ENCODE measurements around the gene LZTS2. TPM values are rescaled to one million over a fixed set of nuclear protein-coding genes. Genes with fewer than 3 reads are reported as not detected.

Gene LZTS2
- total RNA-seq, 4 donors from 2014 or later, result 41.8 to 86.8 (median 56.6) TPM

DNA sequence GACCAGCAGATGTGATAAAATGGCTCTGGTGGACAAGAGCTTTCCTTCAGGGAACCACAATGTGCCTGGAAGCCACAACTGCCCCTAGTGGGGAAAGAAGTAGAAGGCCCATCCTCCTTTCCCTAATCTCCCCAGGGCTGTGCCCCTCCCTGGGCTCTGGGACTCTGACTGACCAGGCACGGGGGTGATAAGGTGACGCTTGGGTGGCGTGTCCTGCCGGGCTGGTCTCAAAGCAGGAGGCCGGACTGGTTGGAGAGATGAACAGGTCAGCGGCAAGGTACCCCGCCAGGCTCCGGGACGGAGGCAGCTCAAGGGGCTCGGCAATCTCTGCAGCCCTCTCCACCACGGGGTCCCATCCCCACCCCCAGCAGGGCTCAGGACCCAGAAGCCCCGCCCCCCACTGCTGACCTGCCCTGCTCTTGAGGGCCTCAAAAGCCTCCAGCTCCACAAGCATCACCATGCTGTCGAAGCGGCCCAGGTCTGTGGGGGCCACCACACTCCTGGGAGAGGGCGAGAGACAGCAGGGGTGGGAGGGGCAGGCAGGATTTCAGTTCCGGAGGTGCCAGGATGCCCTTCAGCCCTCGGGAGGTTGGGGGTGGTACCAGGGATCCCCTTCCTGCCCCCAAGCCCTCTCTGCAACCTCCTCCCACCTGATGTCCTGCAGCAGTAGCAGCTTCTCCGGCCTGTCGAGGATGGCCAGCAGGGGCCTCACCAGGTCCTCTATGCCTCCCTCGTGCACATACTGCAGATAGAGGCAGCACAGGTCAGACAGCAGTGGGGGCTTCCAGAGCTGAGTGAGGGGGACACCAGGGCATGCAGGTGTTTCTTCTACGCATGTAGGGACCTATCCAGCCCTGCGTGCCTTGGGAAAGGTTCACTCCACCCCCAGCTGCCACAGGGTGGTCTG is 12.2 kb downstream of the LZTS2 start:
- Histone ChIP-seq H3K27ac (no peak overlapping the region), H3K4me1 (peaks cover 3 to 31% (median 20%) of the 10 kb centered on the region in 4 donors), H3K9me3 (no peaks in the 10 kb centered on the region), H3K36me3 (no peaks in the 10 kb centered on the region), H3K27me3 (peaks cover 9% of the 10 kb centered on the region), H3K4me3 (no peak overlapping the region)
- in situ Hi-C loops (cut with MboI; ENCODE audit: low pct_ligation_motif_present in 1 of 4, low pct_unique_long_range_greater_than_20kb in 1 of 4, low sequenced_read_pairs in 3 of 4) (no loop called here), intact Hi-C loops (cut with DNase I; ENCODE audit: low total_unique reads) (loop anchor here (10.0 kb wide), 1 partner anchor 47 kb away; the partner anchor contains the start of gene SEMA4G)
- TF ChIP-seq, protein P1, sequence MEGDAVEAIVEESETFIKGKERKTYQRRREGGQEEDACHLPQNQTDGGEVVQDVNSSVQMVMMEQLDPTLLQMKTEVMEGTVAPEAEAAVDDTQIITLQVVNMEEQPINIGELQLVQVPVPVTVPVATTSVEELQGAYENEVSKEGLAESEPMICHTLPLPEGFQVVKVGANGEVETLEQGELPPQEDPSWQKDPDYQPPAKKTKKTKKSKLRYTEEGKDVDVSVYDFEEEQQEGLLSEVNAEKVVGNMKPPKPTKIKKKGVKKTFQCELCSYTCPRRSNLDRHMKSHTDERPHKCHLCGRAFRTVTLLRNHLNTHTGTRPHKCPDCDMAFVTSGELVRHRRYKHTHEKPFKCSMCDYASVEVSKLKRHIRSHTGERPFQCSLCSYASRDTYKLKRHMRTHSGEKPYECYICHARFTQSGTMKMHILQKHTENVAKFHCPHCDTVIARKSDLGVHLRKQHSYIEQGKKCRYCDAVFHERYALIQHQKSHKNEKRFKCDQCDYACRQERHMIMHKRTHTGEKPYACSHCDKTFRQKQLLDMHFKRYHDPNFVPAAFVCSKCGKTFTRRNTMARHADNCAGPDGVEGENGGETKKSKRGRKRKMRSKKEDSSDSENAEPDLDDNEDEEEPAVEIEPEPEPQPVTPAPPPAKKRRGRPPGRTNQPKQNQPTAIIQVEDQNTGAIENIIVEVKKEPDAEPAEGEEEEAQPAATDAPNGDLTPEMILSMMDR (IDR thresholded peaks at IDR 0.05), result peak in 2 of 5 experiments; percentile 13 to 16
- TF ChIP-seq EP300 (IDR thresholded peaks at IDR 0.05; ENCODE audit: low read depth), result no peak
- WGBS, 2 donors (ENCODE audit: low coverage in 1 of 2), result 73% methylated on average over 20 of the region's 22 CpGs; no CpG with 5 or more reads in 1 of the 2 donors
- DNase-seq, result no peak

DNA sequence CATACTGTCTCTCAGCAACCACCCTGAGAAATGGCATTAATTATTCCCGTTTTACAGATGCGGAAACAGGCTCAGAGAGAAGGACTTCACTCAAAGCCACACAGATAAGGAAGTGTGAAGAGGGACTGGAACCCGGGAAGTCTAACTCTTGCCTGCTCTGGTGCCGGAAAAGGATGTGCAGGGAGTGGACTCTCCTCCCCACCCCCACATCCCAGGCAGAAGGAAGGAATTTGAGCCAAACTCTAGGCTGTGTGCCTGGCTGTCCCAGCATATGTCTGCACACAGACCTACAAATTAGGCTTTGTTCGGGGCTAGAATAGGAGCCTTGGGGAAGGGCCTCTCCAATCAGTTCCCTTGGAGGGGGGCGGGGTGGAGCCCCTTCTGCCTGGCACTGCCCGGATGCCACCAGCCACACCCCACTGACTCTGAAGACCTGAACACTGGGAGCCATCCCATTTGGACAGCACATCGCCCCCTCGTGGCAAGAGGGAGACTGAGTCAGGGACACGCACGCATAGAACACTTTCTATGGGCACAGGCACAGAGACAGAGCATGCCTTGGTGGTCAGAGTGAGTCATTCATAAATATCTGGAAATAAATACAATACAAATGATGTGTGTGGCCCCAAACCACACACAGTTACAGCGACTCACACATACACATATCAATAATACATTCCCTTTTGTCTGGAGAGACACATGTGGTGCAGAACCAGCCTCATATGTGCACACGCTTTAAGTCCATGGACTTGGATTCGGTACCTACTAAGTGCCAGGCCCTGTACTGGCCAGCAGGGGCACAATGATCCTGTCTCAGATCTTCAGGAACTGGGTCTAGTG is 13.1 kb downstream of the LZTS2 start:
- in situ Hi-C loops (cut with MboI; ENCODE audit: low pct_ligation_motif_present in 1 of 4, low pct_unique_long_range_greater_than_20kb in 1 of 4, low sequenced_read_pairs in 3 of 4) (no loop called here), intact Hi-C loops (cut with DNase I; ENCODE audit: low total_unique reads) (loop anchor here (10.0 kb wide), 1 partner anchor 48 kb away; the partner anchor contains the start of gene SEMA4G)
- no peak for TF ChIP-seq POLR2AphosphoS5 (IDR thresholded peaks at IDR 0.05)
- TF ChIP-seq, protein P1 (IDR thresholded peaks at IDR 0.05), result peak; percentile 80 to 97 (median 84)
- Histone ChIP-seq H3K9me3 (no peaks in the 10 kb centered on the region), H3K4me1 (peaks cover 0 to 29% (median 17%) of the 10 kb centered on the region in 4 donors), H3K27ac (peak overlapping the region in 3 of 4 donors; percentile 32 to 54 (median 33)), H3K4me3 (no peak overlapping the region), H3K27me3 (peaks cover 16% of the 10 kb centered on the region), H3K36me3 (no peaks in the 10 kb centered on the region)
- DNase-seq, result peak; percentile 92
- 0 to 14% methylated on average over 1 to 13 of the region's 14 CpGs for WGBS, 2 donors (ENCODE audit: low coverage in 1 of 2)

DNA sequence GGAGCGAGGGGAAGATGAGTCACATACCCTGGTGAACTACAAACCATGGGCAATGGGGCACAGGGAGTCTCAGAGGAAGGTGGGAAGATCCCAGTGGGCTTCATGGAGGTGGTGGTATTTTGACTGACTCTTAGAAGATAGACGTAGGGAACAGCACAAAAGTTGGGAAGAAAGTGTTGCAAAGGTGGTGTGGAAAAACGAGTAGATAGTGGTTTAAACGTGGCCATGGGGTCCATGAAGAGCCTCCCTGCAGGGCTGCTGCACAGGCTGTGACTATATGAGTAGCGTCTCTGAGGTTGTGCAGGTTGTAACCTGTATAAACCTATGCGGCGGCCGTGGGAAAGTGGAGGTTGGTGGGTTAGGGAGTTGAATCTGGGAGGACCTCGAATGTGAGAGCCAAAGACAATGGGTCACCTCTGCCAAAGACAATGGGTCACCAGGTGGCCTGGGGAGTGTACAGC is 13.8 kb downstream of the LZTS2 start:
- H3K9me3 ChIP-seq, result no peaks in the 10 kb centered on the region
- H3K27me3 ChIP-seq, result peaks cover 22% of the 10 kb centered on the region
- peak overlapping the region in 3 of 4 donors; percentile 32 to 54 (median 32) for H3K27ac ChIP-seq
- H3K4me1 ChIP-seq, result peaks cover 0 to 23% (median 14%) of the 10 kb centered on the region in 4 donors
- in situ Hi-C loops (cut with MboI; ENCODE audit: low pct_ligation_motif_present in 1 of 4, low pct_unique_long_range_greater_than_20kb in 1 of 4, low sequenced_read_pairs in 3 of 4), result no loop called here
- H3K36me3 ChIP-seq, result no peaks in the 10 kb centered on the region
- H3K4me3 ChIP-seq, result no peak overlapping the region
- TF ChIP-seq POLR2AphosphoS5 (IDR thresholded peaks at IDR 0.05), result no peak
- TF ChIP-seq, protein P1 (IDR thresholded peaks at IDR 0.05), result no peak
- TF ChIP-seq POLR2A (IDR thresholded peaks at IDR 0.05), result no peak
- 43 to 67% methylated on average over 7 to 9 of the region's 9 CpGs for WGBS, 2 donors (ENCODE audit: low coverage in 1 of 2)
- DNase-seq, result no peak
- intact Hi-C loops (cut with DNase I; ENCODE audit: low total_unique reads), result loop anchor here (10.0 kb wide), 1 partner anchor 49 kb away; the partner anchor contains the start of gene SEMA4G
